K562 (cell line): ENCODE results near the gene HMOX2. TPM values are rescaled to one million over a fixed set of nuclear protein-coding genes. Genes with fewer than 3 reads are reported as not detected.

Source experiments
- ASH1L ChIP-seq: fragments of 450-650 bp; IDR thresholded peaks from 2 replicates; pipeline ENCODE4 v1.6.1; 2018; ENCODE audit warnings: borderline replicate concordance, mild to moderate bottlenecking, low read depth; ENCODE audit not compliant: partially characterized antibody
- BCLAF1 ChIP-seq, 2 experiments: fragments of 450-650 bp in 1 of 2; IDR thresholded peaks; 2 replicates each; pipeline ENCODE4 v1.6.1; 2011 to 2017; ENCODE audit warnings: low read depth in 2 of 2, antibody characterized with exemption in 1 of 2, borderline replicate concordance in 1 of 2, low read length in 1 of 2, mild to moderate bottlenecking in 1 of 2, mixed read lengths in 1 of 2; ENCODE audit not compliant: control insufficient read depth in 1 of 2
- FOXP1 ChIP-seq: sonication (generic); formaldehyde crosslinking; IDR thresholded peaks from 2 replicates; pipeline ENCODE4 v1.8.0; 2022; ENCODE audit warnings: mild to moderate bottlenecking, missing genetic modification reagents
- MAFF ChIP-seq: IDR thresholded peaks from 2 replicates; pipeline ENCODE4 v1.6.1; 2012; ENCODE audit warnings: low read length, improper control_type of control experiment
- POLR2G ChIP-seq: fragments of 200-400 bp; formaldehyde crosslinking; IDR thresholded peaks from 2 replicates; pipeline ENCODE4 v1.6.1; 2017; ENCODE audit warnings: low read depth, mild to moderate bottlenecking, antibody characterized with exemption, low read length, moderate library complexity
- PRDM10 ChIP-seq: fragments of 450-650 bp; IDR thresholded peaks from 2 replicates; pipeline ENCODE4 v1.6.1; 2018; ENCODE audit not compliant: partially characterized antibody
- RNF2 ChIP-seq: sonication (generic); IDR thresholded peaks from 2 replicates; pipeline ENCODE4 v1.6.1; 2016
- SREBF1 ChIP-seq: fragments of 150-350 bp; IDR thresholded peaks from 2 replicates; pipeline ENCODE4 v1.6.1; 2014; ENCODE audit warnings: antibody characterized with exemption, low read depth, low read length, borderline replicate concordance
- TBL1XR1 ChIP-seq, 2 experiments: IDR thresholded peaks; 2 replicates each; pipeline ENCODE4 v1.6.1; 2012; ENCODE audit warnings: improper control_type of control experiment in 2 of 2, low read length in 2 of 2, mild to moderate bottlenecking in 1 of 2
- ZNF740 ChIP-seq, 3 experiments: fragments of 200-800 bp in 1 of 3; sonication (Bioruptor generic) in 1 of 3; sonication (generic) in 1 of 3; formaldehyde crosslinking in 1 of 3; IDR thresholded peaks; 2 replicates each; pipeline versions ENCODE4 v1.6.1 to v1.8.0; 2016 to 2022; ENCODE audit warnings: mild to moderate bottlenecking in 2 of 3, missing compliant biosample characterization in 2 of 3, missing genetic modification characterization in 2 of 3, missing genetic modification reagents in 1 of 3
- polyA plus RNA-seq, 8 experiments: library from polyadenylated mRNA; depleted of rRNA in 4 of 8; stranded (reverse) in 5 of 8; unstranded in 3 of 8; fragments of >200 nt; fragmentation: Nextera tagmentation in 2 of 8; fragmentation: Illumina TruSeq in 1 of 8; extraction: Ambion mirVana in 2 of 8; extraction: Trizol in 1 of 8; gene quantifications; 2 replicates each; pipeline versions ENCODE4 v1.2.1 to v1.2.3, GENCODE V29; 2011 to 2014; ENCODE audit warnings: inconsistent platforms in 1 of 8, missing spikeins in 1 of 8
- total RNA-seq, 7 experiments: library from RNA; depleted of rRNA in 6 of 7; stranded (reverse); fragments of >200 nt in 6 of 7; fragmentation: Illumina TruSeq in 2 of 7; extraction: Trizol in 2 of 7; gene quantifications; 2 replicates each; pipeline versions ENCODE4 v1.2.1 to v1.2.3, GENCODE V29; 2011 to 2021; ENCODE audit warnings: low replicate concordance in 1 of 7

The HMOX2 gene
- total and polyA plus RNA-seq, 9 of the 15 experiments (the other 6 are each of a cell fraction or from before 2014, with no cell fraction given), result 26.8 to 87.4 (median 57.4) TPM

GRCh38 chr16:4461250-4462085, 14.7 kb upstream of the HMOX2 start (continued):
- TF ChIP-seq ZNF740 (CRISPR knock-in tag; IDR thresholded peaks at IDR 0.05) (peak; percentile 68), ZNF740 (tag; IDR thresholded peaks at IDR 0.05) (peak in 1 of 2 experiments; percentile 46; a peak in 1 of 4 replicates), POLR2G (peak; percentile 66), ASH1L (no peak), RNF2 (no peak), SREBF1 (peak; percentile 79; the same call in 1 of the 2 replicates), BCLAF1 (IDR thresholded peaks at IDR 0.05; ENCODE audit: borderline replicate concordance in 1 of 2, control insufficient read depth in 1 of 2, low read depth in 2 of 2, low read length in 1 of 2) (peak in 1 of 2 experiments; percentile 79; a peak in 1 of 4 replicates), FOXP1 (CRISPR knock-in tag) (no peak), MAFF (0 out of 2 replicates have a peak, but pooled peaks have one; percentile 12), TBL1XR1 (IDR thresholded peaks at IDR 0.05; ENCODE audit: low read length in 2 of 2) (no peak), PRDM10 (peak; percentile 99)
